Smooth muscle cell (in vitro differentiated cells): ENCODE results near the gene SPG11. TPM values are rescaled to one million over a fixed set of nuclear protein-coding genes. Genes with fewer than 3 reads are reported as not detected.

Source experiments
- DNase-seq: peaks from one replicate; lab custom pipeline; 2025; ENCODE audit not compliant: unreplicated experiment; lab: John Stamatoyannopoulos, UW
- H2AFZ ChIP-seq: fragments of 200-600 bp; sonication (generic); 2 replicates; pipeline ENCODE4 v1.6.0; 2016; ENCODE audit warnings: antibody characterized with exemption, low read depth, mild to moderate bottlenecking
- H3F3A ChIP-seq: fragments of 200-600 bp; sonication (generic); 2 replicates; pipeline ENCODE4 v1.6.0; 2017; ENCODE audit warnings: antibody characterized with exemption, low read depth
- H3K27ac ChIP-seq: fragments of 200-600 bp; sonication (generic); 2 replicates; pipeline ENCODE4 v1.5.1; 2016; ENCODE audit warnings: low read depth, mild to moderate bottlenecking
- H3K27me3 ChIP-seq: fragments of 200-600 bp; sonication (generic); 2 replicates; pipeline ENCODE4 v1.6.1; 2016; ENCODE audit warnings: low read depth, mild to moderate bottlenecking
- H3K36me3 ChIP-seq: fragments of 200-600 bp; sonication (generic); 2 replicates; pipeline ENCODE4 v1.5.1; 2016; ENCODE audit warnings: low read depth
- H3K4me1 ChIP-seq: fragments of 200-600 bp; sonication (generic); 2 replicates; pipeline ENCODE4 v1.5.1; 2016; ENCODE audit warnings: low read depth
- H3K4me2 ChIP-seq: fragments of 200-600 bp; sonication (generic); 2 replicates; pipeline ENCODE4 v1.6.0; 2016; ENCODE audit warnings: mild to moderate bottlenecking
- H3K4me3 ChIP-seq: fragments of 200-600 bp; sonication (generic); 2 replicates; pipeline ENCODE4 v1.5.1; 2016; ENCODE audit warnings: mild to moderate bottlenecking
- H3K79me2 ChIP-seq: fragments of 200-600 bp; sonication (generic); 2 replicates; pipeline ENCODE4 v1.6.0; 2016; ENCODE audit warnings: low read depth, mild to moderate bottlenecking
- H3K9ac ChIP-seq: fragments of 200-600 bp; sonication (generic); 2 replicates; pipeline ENCODE4 v1.6.0; 2016; ENCODE audit warnings: low read depth
- H3K9me3 ChIP-seq: fragments of 200-600 bp; sonication (generic); replicated peaks from 2 replicates; pipeline ENCODE4 v1.5.1; 2016; ENCODE audit warnings: low read depth
- H4K20me1 ChIP-seq: fragments of 200-600 bp; sonication (generic); 2 replicates; pipeline ENCODE4 v1.6.0; 2016; ENCODE audit warnings: low read depth
- WGBS: methylation state at CpG from one replicate; pipeline ENCODE4 v1.1.7; 2016; ENCODE audit warnings: low lambda C conversion rate; 5-methylcytosine and 5-hydroxymethylcytosine counted together
- polyA plus RNA-seq: library from polyadenylated mRNA; unstranded; fragments of >200 nt; fragmentation: Nextera tagmentation; extraction: Ambion mirVana; gene quantifications from 2 replicates; pipeline ENCODE4 v1.2.1, GENCODE V29; 2016
- total RNA-seq: library from RNA; depleted of rRNA; stranded (reverse); fragments of >200 nt; gene quantifications from 2 replicates; pipeline ENCODE4 v1.2.3, GENCODE V29; 2014
- TF ChIP-seq, protein P1 (sequence below): fragments of 200-600 bp; sonication (generic); IDR thresholded peaks from 2 replicates; pipeline ENCODE4 v1.5.1; 2017; ENCODE audit warnings: borderline replicate concordance, mild to moderate bottlenecking, antibody characterized with exemption; ENCODE audit not compliant: insufficient read depth, poor library complexity, severe bottlenecking

SPG11 gene
- total and polyA plus RNA-seq, 2 experiments from 2014 or later = 16.2 to 48.6 TPM

GRCh38 chr15:44603126-44603525 is 60.3 kb downstream of the SPG11 start:
- Histone ChIP-seq H2AFZ (no peak overlapping the region), H3F3A (no peaks in the 10 kb centered on the region), H3K4me3 (no peak overlapping the region), H3K36me3 (peaks cover 15% of the 10 kb centered on the region), H3K4me1 (no peaks in the 10 kb centered on the region), H3K9me3 (no peaks in the 10 kb centered on the region), H3K79me2 (no peaks in the 10 kb centered on the region), H3K9ac (no peak overlapping the region), H3K27me3 (no peaks in the 10 kb centered on the region), H3K27ac (no peak overlapping the region), H3K4me2 (no peak overlapping the region), H4K20me1 (no peaks in the 10 kb centered on the region)
- TF ChIP-seq, protein P1, sequence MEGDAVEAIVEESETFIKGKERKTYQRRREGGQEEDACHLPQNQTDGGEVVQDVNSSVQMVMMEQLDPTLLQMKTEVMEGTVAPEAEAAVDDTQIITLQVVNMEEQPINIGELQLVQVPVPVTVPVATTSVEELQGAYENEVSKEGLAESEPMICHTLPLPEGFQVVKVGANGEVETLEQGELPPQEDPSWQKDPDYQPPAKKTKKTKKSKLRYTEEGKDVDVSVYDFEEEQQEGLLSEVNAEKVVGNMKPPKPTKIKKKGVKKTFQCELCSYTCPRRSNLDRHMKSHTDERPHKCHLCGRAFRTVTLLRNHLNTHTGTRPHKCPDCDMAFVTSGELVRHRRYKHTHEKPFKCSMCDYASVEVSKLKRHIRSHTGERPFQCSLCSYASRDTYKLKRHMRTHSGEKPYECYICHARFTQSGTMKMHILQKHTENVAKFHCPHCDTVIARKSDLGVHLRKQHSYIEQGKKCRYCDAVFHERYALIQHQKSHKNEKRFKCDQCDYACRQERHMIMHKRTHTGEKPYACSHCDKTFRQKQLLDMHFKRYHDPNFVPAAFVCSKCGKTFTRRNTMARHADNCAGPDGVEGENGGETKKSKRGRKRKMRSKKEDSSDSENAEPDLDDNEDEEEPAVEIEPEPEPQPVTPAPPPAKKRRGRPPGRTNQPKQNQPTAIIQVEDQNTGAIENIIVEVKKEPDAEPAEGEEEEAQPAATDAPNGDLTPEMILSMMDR = no peak
- 91% methylated on average over 2 of the region's 2 CpGs for WGBS
- no peak for DNase-seq

DNA sequence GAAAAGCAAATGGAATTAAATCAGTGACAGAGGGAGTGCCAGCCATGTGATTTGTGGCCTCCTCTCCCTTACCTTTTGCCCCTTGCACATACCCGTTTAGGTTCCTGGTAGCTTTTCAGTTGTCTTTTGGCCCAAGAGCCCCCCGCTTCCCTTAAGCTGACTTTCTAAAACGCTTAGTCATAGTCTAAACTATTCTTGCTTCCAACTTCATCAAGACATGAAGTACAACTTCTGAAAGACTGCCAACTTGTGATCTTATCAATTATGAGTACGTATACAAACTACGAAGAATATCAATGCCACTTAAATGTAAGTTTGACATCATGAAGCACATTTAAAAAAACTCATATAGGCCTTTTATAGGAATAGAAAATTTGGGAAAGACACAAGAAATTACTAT is 64.6 kb downstream of the SPG11 start:
- no peak overlapping the region for H3K4me2 ChIP-seq
- H3K9ac ChIP-seq = no peak overlapping the region
- no peaks in the 10 kb centered on the region for H3K27me3 ChIP-seq
- peaks cover 21% of the 10 kb centered on the region for H3K36me3 ChIP-seq
- H3K9me3 ChIP-seq = no peaks in the 10 kb centered on the region
- H3F3A ChIP-seq = no peaks in the 10 kb centered on the region
- TF ChIP-seq, protein P1 = no peak
- H4K20me1 ChIP-seq = no peaks in the 10 kb centered on the region
- no peak overlapping the region for H3K27ac ChIP-seq
- no peaks in the 10 kb centered on the region for H3K79me2 ChIP-seq
- H3K4me3 ChIP-seq = no peak overlapping the region
- no peaks in the 10 kb centered on the region for H3K4me1 ChIP-seq
- no peak for DNase-seq
- 88% methylated on average over 5 of the region's 5 CpGs for WGBS
- H2AFZ ChIP-seq = no peak overlapping the region

DNA sequence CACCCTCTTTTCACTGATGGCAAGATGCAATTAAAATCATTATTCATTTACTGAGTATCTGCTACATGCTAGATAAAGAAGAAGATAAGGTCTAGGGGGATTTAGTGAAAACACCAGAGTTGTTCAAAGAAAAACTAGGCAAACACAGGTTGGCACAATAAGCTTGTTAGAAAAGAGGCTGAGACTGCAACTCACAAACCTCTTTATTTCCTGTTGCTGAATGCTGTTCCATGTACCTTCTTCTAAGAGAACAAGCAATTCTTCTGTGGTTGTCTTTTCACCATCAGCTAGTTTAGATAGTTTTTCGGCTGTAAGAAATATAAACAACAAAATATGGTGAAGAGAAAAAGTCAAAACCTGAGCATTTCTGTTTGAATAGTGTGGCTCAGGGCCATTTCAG is 65.4 kb downstream of the SPG11 start:
- no peak overlapping the region for H3K27ac ChIP-seq
- DNase-seq = no peak
- no peak overlapping the region for H3K4me2 ChIP-seq
- whole genome bisulfite sequencing = 91% methylated on average over 1 of the region's 1 CpG
- H3F3A ChIP-seq = no peaks in the 10 kb centered on the region
- TF ChIP-seq, protein P1 = no peak
- no peaks in the 10 kb centered on the region for H3K9me3 ChIP-seq
- no peaks in the 10 kb centered on the region for H3K79me2 ChIP-seq
- peaks cover 17% of the 10 kb centered on the region for H3K36me3 ChIP-seq
- no peaks in the 10 kb centered on the region for H4K20me1 ChIP-seq
- H3K4me3 ChIP-seq = no peak overlapping the region
- H2AFZ ChIP-seq = no peak overlapping the region
- H3K4me1 ChIP-seq = no peaks in the 10 kb centered on the region
- no peaks in the 10 kb centered on the region for H3K27me3 ChIP-seq
- H3K9ac ChIP-seq = no peak overlapping the region

DNA sequence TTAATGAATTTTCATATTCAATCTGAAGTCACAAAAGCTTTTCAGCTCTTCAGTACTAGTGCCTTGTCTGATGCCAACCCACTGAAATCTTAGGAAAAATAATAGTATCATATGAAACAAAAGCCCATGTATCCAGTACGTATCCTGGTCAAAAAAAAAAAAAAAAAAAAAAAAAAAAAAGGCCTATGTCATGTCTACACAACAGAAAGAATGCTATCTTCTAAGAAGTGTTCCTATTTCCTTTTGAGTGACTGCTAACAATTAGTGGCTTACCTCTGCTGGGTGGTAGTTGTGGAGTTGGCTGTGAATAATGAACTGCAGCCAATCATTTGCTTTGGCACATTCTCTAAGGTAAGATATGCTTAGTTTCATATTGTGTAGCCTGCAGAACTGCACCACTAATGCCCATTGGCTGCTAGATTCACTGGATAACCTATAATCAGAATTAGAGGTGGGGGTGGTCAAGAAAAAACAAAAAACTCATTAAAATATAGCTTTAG is 66.9 kb downstream of the SPG11 start:
- no peak overlapping the region for H3K4me3 ChIP-seq
- H3K4me2 ChIP-seq = no peak overlapping the region
- H3K36me3 ChIP-seq = peaks cover 24% of the 10 kb centered on the region
- no peaks in the 10 kb centered on the region for H3K9me3 ChIP-seq
- H3K79me2 ChIP-seq = no peaks in the 10 kb centered on the region
- no peaks in the 10 kb centered on the region for H3F3A ChIP-seq
- no peaks in the 10 kb centered on the region for H3K27me3 ChIP-seq
- TF ChIP-seq, protein P1 = no peak
- no peak overlapping the region for H3K9ac ChIP-seq
- H4K20me1 ChIP-seq = no peaks in the 10 kb centered on the region
- no peak overlapping the region for H2AFZ ChIP-seq
- H3K4me1 ChIP-seq = no peaks in the 10 kb centered on the region
- no peak for DNase-seq
- H3K27ac ChIP-seq = no peak overlapping the region
- WGBS = 92% methylated on average over 1 of the region's 1 CpG
